SU-DHL-6 (cell line): ENCODE measurements around the gene PTCD2.

ENCODE experiments used
- H2AFZ ChIP-seq: fragments of 200-600 bp; sonication (generic); 2 replicates; pipeline ENCODE4 v1.6.1; 2014; ENCODE audit warnings: low read depth, mild to moderate bottlenecking, moderate library complexity, mixed read lengths, antibody characterized with exemption, low read length; ENCODE audit not compliant: severe bottlenecking
- H3F3A ChIP-seq: fragments of 200-600 bp; shearing (Covaris generic); 2 replicates; pipeline ENCODE4 v1.6.0; 2016; ENCODE audit warnings: antibody characterized with exemption, mild to moderate bottlenecking; ENCODE audit not compliant: insufficient read depth
- H3K27ac ChIP-seq: fragments of 200-600 bp; sonication (generic); 2 replicates; pipeline ENCODE4 v1.5.1; 2016; ENCODE audit warnings: low read depth, mild to moderate bottlenecking, low read length, moderate library complexity, mixed read lengths
- H3K27me3 ChIP-seq: fragments of 200-600 bp; sonication (generic), shearing (Covaris generic); 2 replicates; pipeline ENCODE4 v1.6.0; 2014; ENCODE audit warnings: mild to moderate bottlenecking, low read length
- H3K36me3 ChIP-seq: fragments of 200-600 bp; sonication (generic); 2 replicates; pipeline ENCODE4 v1.6.1; 2014; ENCODE audit warnings: mild to moderate bottlenecking, low read length, mixed read lengths
- H3K4me2 ChIP-seq: fragments of 300-600, 200-600 bp; shearing (Covaris generic), sonication (generic); 2 replicates; pipeline ENCODE4 v1.6.0; 2014; ENCODE audit warnings: low read length, low read depth, mild to moderate bottlenecking; ENCODE audit not compliant: poor library complexity, severe bottlenecking
- H3K4me3 ChIP-seq: fragments of 200-600 bp; sonication (generic); 2 replicates; pipeline ENCODE4 v1.5.1; 2014; ENCODE audit warnings: antibody characterized with exemption, low read length, mild to moderate bottlenecking, mixed read lengths; ENCODE audit not compliant: insufficient read depth, poor library complexity, severe bottlenecking
- H3K79me2 ChIP-seq: fragments of 200-600 bp; sonication (generic); 2 replicates; pipeline ENCODE4 v1.6.1; 2014; ENCODE audit warnings: mild to moderate bottlenecking, low read length, moderate library complexity; ENCODE audit not compliant: insufficient read depth
- H3K9ac ChIP-seq: fragments of 200-600 bp; sonication (generic); 2 replicates; pipeline ENCODE4 v1.7.0; 2014; ENCODE audit warnings: mild to moderate bottlenecking, low read length
- H3K9me2 ChIP-seq: fragments of 200-600 bp; sonication (generic); replicated peaks from 2 replicates; pipeline ENCODE4 v1.6.1; 2014; ENCODE audit warnings: low read length; ENCODE audit not compliant: insufficient read depth
- H3K9me3 ChIP-seq: fragments of 200-600 bp; sonication (generic); 2 replicates; pipeline ENCODE4 v1.6.1; 2014; ENCODE audit warnings: low read length, mixed read lengths; ENCODE audit not compliant: insufficient read depth
- H4K20me1 ChIP-seq: fragments of 200-600 bp; sonication (generic); 2 replicates; pipeline ENCODE4 v1.6.1; 2014; ENCODE audit warnings: low read depth, mild to moderate bottlenecking, antibody characterized with exemption, low read length, moderate library complexity, mixed read lengths
- EZH2phosphoT487 ChIP-seq: fragments of 200-600 bp; sonication (generic), shearing (Covaris generic); conservative IDR thresholded peaks from 2 replicates; pipeline ENCODE4 v1.6.1; 2018; ENCODE audit warnings: mild to moderate bottlenecking, antibody characterized with exemption, low read length, moderate library complexity, mixed read lengths
- TF ChIP-seq, protein P1 (sequence below): fragments of 200-600 bp; sonication (generic); IDR thresholded peaks from one replicate; pipeline ENCODE4 v1.5.1; 2017; ENCODE audit warnings: antibody characterized with exemption, mild to moderate bottlenecking, low read length, moderate library complexity; ENCODE audit not compliant: insufficient read depth, poor library complexity, severe bottlenecking

PTCD2 gene

DNA sequence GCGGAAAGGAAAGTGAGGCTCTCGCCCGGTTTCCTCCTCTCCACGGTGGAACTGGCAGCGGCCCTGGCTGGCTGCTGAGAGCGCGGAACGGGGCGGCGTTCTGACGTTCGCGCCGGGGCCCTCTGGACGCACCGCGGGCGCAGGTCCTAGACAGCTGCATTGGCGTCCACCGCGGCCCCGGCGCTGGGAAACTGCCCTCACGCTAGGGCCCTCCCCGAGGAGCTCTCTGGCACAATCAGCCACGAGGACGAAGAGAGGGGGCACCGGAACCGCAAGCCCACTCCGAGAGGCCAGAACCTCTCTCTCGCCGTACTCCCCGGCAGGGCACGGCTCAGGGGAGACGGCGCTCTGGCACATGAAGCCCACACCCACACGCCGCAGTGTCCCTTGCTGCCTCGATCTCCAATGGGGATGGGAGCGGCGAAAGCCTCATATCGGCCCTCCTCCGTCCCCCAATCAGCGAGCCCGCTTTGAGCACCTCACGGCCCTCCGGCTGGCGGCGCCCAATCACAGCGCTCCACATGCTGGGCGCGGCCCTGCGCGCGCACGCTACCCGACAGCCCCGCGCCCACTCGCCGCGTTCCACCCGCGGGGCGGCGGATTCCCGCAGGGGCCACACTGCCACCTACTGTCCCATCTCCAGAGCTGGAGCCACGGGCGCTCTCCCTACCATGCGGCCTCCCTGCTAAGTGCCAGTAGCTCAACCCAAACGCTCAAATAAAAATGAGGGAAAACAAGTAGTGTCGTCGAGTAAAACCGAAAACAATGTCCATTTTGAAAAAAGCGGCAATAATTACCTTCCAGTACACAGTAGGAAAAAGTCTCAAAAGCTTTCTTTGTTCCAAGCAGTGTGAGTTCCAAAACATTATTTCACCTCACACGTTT is 12.0 kb upstream of the PTCD2 start:
- Histone ChIP-seq H3K27ac (peak overlapping the region; percentile 97), H4K20me1 (no peaks in the 10 kb centered on the region), H3K27me3 (no peaks in the 10 kb centered on the region), H3K36me3 (peaks cover 12% of the 10 kb centered on the region), H3K4me2 (peak overlapping the region; percentile 100), H2AFZ (peak overlapping the region; percentile 24), H3K9me2 (no peaks in the 10 kb centered on the region), H3F3A (peaks cover 71% of the 10 kb centered on the region), H3K79me2 (peaks cover 53% of the 10 kb centered on the region), H3K9ac (peak overlapping the region; percentile 97), H3K4me3 (peak overlapping the region; percentile 86), H3K9me3 (no peaks in the 10 kb centered on the region)
- TF ChIP-seq EZH2phosphoT487, result no peak
- TF ChIP-seq, protein P1, sequence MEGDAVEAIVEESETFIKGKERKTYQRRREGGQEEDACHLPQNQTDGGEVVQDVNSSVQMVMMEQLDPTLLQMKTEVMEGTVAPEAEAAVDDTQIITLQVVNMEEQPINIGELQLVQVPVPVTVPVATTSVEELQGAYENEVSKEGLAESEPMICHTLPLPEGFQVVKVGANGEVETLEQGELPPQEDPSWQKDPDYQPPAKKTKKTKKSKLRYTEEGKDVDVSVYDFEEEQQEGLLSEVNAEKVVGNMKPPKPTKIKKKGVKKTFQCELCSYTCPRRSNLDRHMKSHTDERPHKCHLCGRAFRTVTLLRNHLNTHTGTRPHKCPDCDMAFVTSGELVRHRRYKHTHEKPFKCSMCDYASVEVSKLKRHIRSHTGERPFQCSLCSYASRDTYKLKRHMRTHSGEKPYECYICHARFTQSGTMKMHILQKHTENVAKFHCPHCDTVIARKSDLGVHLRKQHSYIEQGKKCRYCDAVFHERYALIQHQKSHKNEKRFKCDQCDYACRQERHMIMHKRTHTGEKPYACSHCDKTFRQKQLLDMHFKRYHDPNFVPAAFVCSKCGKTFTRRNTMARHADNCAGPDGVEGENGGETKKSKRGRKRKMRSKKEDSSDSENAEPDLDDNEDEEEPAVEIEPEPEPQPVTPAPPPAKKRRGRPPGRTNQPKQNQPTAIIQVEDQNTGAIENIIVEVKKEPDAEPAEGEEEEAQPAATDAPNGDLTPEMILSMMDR, result peak; percentile 66

DNA sequence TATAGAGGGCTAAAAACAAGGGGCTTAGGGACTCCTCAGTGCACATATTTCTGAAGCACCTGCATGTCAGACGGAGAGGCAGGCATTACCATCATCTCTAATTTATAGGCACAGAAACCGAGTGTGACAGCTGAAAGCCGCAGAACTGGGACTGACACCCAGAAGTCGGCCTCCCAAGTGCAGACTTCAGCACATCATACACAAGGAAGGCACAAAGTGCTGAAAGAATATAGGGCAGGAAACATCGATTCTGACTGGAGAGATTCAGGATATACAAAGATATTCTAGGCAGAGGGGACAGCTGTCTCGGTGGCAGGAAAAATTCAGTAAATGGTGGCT is 11.4 kb upstream of the PTCD2 start:
- H3K27ac ChIP-seq, result peak overlapping the region; percentile 81
- peak overlapping the region; percentile 24 for H2AFZ ChIP-seq
- H3K36me3 ChIP-seq, result peaks cover 12% of the 10 kb centered on the region
- H3K9ac ChIP-seq, result peak overlapping the region; percentile 97
- no peaks in the 10 kb centered on the region for H3K9me3 ChIP-seq
- H4K20me1 ChIP-seq, result no peaks in the 10 kb centered on the region
- TF ChIP-seq, protein P1, result no peak
- no peak for TF ChIP-seq EZH2phosphoT487
- peaks cover 64% of the 10 kb centered on the region for H3F3A ChIP-seq
- H3K4me2 ChIP-seq, result peak overlapping the region; percentile 50
- H3K79me2 ChIP-seq, result peaks cover 53% of the 10 kb centered on the region
- no peaks in the 10 kb centered on the region for H3K27me3 ChIP-seq
- peak overlapping the region; percentile 12 for H3K4me3 ChIP-seq
- no peaks in the 10 kb centered on the region for H3K9me2 ChIP-seq

DNA sequence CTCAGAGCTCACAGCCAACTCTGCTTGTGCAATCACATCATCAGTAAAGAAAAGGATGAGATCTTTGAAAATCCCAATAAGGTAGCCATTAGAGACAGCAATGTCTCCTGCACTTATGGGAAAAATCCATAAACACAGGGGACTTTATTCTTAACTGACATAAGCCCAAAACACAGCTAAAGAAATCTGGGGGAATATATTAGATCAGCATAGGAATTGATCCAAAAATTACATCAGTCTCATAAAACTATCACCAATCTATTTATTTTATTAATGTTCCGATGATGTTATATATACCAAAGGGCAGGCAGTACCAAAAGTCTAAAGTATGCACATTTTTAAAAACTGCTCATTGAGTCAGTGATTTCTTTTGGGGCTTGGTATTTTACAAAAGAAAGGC is 7.0 kb upstream of the PTCD2 start:
- H3K9me3 ChIP-seq, result no peaks in the 10 kb centered on the region
- no peak overlapping the region for H3K9ac ChIP-seq
- peaks cover 33% of the 10 kb centered on the region for H3F3A ChIP-seq
- H3K4me3 ChIP-seq, result no peak overlapping the region
- TF ChIP-seq, protein P1, result no peak
- TF ChIP-seq EZH2phosphoT487, result no peak
- peaks cover 20% of the 10 kb centered on the region; the same call in 1 of the 2 replicates for H3K36me3 ChIP-seq
- H3K4me2 ChIP-seq, result no peak overlapping the region
- H3K9me2 ChIP-seq, result no peaks in the 10 kb centered on the region
- no peak overlapping the region for H3K27ac ChIP-seq
- H3K79me2 ChIP-seq, result peaks cover 51% of the 10 kb centered on the region
- H2AFZ ChIP-seq, result no peak overlapping the region
- no peaks in the 10 kb centered on the region for H3K27me3 ChIP-seq
- H4K20me1 ChIP-seq, result no peaks in the 10 kb centered on the region
